GM12892 (cell line): ENCODE measurements around the gene FGF6.
"Not testable (repeated sequence)": the region's sequence is repeated elsewhere in the genome, so short reads cannot be mapped to it uniquely, and the experiment has no call there.

Experiments
- POLR2A ChIP-seq: IDR thresholded peaks from 2 replicates; pipeline ENCODE4 v1.6.1; 2011; ENCODE audit warnings: low read depth, low read length, control low read depth
- POLR2AphosphoS5 ChIP-seq: IDR thresholded peaks from 2 replicates; pipeline ENCODE4 v1.6.1; 2011; ENCODE audit warnings: low read depth, low read length, control low read depth
- TAF1 ChIP-seq: IDR thresholded peaks from 2 replicates; pipeline ENCODE4 v1.6.1; 2011; ENCODE audit warnings: low read depth, mild to moderate bottlenecking, control low read depth, low read length, borderline replicate concordance

GRCh38 chr12:4455849-4456248 lies 10.2 kb upstream of the FGF6 start:
- TF ChIP-seq TAF1, POLR2A, POLR2AphosphoS5: not testable (repeated sequence)
